NCI-H1092 treated with DMSO at 0.1 percent for 48 hours (cell line): ENCODE measurements around the gene FBXO28.
A peak's percentile ranks its signal among the peaks of the same experiment; 100 is the strongest.
"Not testable (repeated sequence)": the region's sequence is repeated elsewhere in the genome, so short reads cannot be mapped to it uniquely, and the experiment has no call there.

Experiments
- DNase-seq: peaks from one replicate; lab custom pipeline; 2025; lab: John Stamatoyannopoulos, UW

The FBXO28 gene

DNA sequence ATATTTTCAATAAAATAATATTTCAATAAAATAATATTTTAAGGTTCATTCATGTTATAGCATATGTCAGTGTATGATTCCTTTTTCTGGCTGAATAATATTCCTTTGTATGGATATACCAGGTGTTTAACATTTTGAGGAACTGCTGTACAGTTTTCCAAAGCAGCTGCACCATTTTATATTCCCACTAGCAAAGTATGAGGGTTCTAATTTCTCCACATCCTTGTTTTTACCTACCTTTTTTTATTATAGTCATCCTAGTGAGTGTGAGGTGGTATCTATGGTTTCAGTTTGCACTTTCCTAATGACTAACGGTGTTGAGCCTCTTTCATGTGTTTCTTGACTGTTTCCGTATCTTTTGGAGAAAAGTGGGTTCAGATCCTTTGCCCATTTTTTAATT, 74.4 kb downstream of the FBXO28 start:
- DNase-seq: no peak

- no peak for DNase-seq
Observed at GRCh38 chr1:224189561-224189960, 75.7 kb downstream of the FBXO28 start.

GRCh38 chr1:224192082-224192788, 78.3 kb downstream of the FBXO28 start:
- DNase-seq: no peak

- DNase-seq: no peak
Observed at GRCh38 chr1:224193319-224193966, 79.5 kb downstream of the FBXO28 start.

GRCh38 chr1:224196813-224197600, 83.1 kb downstream of the FBXO28 start:
- DNase-seq: no peak

GRCh38 chr1:224198572-224198971, 84.7 kb downstream of the FBXO28 start:
- DNase-seq: no peak

DNA sequence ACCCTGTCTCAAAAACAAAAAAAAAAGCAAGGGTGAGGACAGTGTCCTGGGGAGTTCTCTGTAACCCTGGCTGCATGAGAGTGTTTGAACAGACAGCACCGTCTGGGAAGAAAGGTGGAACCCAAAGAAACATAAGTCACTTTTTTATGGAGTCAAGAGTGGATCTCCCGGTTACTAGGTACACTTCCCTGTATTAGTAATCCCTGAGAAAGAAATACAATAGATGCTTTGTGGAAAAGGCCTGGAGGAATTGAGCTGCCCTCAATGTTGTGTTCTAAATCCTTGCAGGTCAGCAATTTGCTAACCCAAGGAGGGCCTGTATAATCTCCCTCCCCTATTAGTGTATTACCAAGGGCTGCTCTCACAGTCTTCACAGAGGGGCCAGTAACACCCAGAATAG, 85.8 kb downstream of the FBXO28 start:
- no peak for DNase-seq

DNA sequence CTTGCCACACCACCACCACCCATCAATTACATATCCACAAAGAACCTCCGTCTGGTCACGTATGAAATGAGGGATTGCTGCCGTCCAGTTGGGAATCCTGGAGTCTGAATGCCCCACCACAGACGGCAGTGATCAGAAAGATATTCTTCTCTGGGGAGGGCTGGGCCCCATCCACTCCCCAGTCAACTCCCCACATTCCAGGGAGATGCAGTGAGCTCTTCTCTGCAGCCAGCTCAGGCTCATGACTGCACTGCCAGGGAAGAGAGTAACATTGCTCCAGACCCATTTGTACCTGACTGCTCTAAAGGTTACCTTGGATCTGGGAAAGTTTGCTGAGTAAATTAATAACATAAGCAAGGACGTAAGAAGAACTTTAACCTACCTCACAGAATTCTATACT, 87.5 kb downstream of the FBXO28 start:
- DNase-seq: no peak

DNA sequence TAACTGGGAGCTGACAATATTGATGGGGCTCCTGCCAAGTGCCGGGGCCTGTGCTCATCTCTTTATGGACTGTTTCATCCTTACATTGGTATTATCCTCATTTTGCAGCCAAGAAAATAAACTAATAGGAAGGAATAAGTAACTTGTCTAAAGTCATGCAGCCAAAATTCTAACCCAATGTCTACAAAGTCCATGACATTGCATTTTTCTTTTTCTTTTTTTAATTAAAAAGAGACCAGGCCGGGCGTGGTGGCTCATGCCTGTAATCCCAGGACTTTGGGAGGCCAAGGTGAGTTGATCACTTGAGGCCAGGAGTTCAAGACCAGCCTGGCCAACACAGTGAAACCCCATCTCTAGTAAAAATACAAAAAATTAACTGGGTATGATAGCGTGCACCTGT, 87.9 kb downstream of the FBXO28 start:
- no peak for DNase-seq

DNA sequence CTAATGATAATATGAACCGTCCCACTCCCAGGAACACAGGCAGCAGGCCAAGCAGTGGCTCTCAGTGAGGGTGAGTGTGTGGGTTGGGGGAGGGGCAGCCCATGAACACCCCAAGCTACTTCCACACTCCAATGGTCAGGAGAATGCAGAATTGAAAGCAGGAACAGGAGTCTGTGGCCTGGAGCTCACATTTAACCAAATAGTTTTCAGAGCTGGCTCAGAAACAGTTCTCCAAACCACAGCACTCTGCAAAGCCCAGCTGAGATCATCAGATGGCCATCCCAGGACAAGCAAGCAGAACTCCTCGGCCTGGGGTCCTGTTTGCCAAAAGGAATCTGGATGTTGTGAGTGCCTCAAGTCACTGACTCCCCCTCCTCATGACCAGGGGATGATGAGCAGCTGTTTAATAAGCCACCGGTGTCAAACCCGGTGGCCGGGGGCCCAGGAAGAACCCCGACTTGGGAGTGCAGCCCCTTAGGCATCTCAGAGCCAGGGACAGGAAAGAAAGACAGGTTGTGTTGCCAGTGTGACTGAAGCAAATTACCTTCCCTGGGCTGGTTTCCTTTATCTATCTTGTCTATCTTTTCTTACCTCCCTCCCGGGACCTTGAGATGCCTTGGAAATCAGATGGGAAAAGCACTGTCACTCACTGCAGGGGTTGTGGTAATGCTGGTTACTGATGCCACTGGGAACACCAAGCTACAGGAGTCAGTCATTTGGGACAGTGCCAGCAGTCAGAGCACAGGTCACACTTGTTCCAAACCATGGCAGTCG, 89.5 kb downstream of the FBXO28 start:
- DNase-seq: peak; percentile 14

- DNase-seq: no peak
Observed at GRCh38 chr1:224205438-224205840, 91.5 kb downstream of the FBXO28 start.

DNA sequence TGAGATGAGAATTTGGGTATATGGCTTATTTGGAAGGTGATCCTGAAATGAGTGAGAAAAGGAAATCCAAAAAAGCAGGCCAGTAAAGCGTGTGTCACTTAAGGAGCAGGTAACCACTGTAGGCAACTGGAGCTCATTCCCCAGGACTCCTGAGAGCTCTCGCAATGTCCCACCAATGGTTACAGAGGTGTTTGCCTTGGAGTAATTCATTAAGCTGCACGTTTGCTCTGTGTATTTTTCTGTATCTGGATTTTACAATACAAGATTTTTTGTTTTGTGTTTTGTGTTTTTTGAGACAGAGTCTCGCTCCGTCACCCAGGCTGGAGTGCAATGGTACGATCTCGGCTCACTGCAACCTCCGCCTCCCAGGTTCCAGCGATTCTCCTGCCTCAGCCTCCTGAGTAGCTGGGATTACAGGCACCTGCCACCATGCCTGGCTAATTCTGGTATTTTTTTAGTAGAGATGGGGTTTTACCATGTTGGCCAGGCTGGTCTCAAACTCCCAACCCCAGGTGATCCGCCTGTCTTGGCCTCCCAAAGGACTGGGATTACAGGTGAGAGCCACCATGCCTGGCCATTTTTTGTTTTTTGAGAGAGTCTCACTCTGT, 92.1 kb downstream of the FBXO28 start:
- not testable (repeated sequence) for DNase-seq

GRCh38 chr1:224211206-224211962, 97.5 kb downstream of the FBXO28 start:
- DNase-seq: peak; percentile 40
